NCI-H1092 (cell line): Measurements from ENCODE around the gene DMRT3.

ENCODE experiments used
- DNase-seq: peaks from one replicate; lab custom pipeline; 2025; lab: John Stamatoyannopoulos, UW

DMRT3 gene, protein sequence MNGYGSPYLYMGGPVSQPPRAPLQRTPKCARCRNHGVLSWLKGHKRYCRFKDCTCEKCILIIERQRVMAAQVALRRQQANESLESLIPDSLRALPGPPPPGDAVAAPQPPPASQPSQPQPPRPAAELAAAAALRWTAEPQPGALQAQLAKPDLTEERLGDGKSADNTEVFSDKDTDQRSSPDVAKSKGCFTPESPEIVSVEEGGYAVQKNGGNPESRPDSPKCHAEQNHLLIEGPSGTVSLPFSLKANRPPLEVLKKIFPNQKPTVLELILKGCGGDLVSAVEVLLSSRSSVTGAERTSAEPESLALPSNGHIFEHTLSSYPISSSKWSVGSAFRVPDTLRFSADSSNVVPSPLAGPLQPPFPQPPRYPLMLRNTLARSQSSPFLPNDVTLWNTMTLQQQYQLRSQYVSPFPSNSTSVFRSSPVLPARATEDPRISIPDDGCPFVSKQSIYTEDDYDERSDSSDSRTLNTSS

GRCh38 chr9:976258-976942, at the start of gene DMRT3:
Gene DMRT3, plus strand, starts transcription at chr9:976655. Its CDS starts 347 bp downstream, at chr9:977002.
- no peak for DNase-seq

DNA sequence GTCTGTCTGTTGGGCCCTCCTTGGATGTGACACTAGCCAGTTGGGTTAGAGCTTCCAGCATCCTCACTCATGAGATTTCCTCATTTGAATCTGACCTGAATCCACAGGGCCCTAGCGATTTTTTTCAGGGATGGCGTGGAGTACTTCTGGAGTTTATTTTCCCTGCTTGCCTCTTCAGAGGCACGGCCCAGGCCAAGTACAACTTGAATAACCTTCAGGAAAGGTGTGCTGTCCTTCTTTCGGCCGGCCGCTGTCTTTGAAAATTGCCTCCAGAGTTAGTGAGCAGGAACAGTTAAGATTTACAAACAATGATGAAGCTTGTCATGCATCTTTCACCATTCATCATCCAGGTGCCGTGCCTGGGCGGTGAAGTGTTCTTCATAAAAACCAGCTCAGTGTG, 49.5 kb upstream of the DMRT3 start:
- DNase-seq, result no peak

- no peak for DNase-seq
These were observed 48.0 kb upstream of the DMRT3 start for GRCh38 chr9:928363-929042.

GRCh38 chr9:929719-930118, 46.7 kb upstream of the DMRT3 start:
- no peak for DNase-seq

GRCh38 chr9:933356-933755, 43.1 kb upstream of the DMRT3 start:
- DNase-seq, result no peak

DNA sequence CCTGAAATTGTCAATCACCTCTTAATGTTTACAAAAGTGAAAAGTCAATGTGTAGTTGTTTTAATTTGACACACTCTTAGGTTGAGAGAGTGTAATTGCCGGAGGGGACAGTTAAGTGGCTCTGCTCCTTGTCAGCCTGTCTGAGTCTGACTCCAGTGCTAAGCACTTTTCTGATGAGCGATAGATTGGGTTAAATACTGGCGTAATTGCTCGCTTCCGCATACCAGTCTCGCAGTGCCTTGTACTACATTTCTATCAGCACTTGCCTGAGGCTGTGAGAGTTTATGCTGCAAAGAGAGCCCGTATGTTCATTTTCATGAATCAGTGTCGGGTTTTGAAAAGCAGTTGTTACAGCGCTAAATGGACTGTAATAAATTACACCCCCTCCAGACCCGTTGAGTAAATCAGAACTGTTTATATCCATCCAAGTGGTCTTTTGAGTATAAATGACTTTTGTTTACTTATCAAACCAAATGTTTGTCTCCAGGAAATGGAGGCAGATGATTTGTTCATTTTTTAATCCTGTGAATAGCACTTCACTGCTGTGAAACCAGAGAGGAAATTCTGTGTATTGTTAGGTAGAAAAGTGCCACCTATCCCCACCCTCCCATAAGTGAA, 41.0 kb upstream of the DMRT3 start:
- DNase-seq, result no peak

DNA sequence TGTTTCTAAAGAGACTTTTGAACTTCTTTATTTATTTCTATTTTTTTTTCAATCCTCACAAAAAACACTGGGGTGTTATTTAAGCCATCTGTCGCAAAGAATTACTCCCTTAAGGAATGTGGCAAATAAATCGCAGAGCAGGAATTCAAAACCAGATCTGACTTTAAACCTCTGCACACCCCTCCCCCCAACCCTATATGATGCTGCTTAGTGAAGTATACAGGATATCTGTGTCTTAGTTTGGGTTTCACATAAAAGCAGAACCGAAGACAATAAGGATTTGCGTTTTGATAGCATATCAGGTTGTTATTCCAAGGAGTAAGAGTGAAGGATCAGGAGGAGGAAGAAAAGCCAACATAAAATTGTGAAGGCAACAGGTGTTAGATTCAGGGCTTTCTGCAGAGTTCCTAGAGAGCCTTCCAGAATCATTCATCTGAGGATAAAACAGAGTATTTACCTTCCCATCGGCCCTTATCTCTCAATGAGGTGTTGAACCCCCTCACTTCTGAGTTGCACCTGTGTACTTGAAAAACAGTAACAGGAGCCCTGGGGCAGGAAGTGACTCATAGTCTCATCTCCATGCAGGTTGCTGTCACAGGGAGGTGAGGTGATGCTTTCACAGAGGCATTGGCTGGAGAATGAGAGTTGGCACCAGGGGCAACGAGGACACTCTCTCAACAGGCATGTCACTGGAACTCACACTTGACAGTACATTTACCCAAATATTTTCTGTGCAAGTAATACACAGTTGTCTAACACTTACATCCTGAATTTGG, 33.5 kb upstream of the DMRT3 start:
- no peak for DNase-seq

DNA sequence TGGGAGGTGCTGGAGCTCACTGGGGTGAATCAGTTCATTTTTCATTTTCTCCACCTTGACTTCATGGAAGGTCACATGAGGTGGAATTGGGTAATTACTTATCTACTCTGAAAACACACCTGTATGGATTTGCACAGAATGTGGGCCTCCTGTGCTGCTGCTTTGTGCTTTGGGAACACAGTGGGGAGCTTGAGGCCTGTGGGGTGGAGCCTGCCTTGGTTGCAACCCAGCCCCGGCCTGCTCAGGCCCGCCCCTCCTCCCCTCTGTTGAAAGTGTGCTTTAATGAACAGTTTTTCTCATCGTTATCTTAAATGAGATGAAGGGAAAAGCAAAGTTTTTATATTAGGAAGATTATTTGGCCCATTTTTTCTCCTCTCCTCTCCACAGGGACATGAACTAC, 28.5 kb upstream of the DMRT3 start:
- no peak for DNase-seq

DNA sequence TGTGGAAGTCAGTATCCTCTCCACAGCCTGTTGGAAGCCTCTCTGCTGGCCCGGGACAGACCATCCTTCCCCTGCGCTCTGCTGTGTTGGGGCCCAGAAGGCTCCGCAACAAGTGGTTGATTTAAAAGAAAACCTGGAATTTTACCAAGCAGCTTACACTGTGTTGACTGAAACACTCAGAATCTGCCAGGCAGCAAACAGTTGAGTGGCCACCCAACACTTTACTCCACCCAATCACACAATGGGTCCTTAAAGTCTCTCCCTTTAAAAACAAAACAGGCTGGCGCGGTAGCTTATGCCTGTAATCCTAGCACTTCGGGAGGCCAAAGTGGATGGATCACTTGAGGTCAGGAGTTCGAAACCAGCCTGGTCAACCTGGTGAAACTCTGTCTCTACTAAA, 28.0 kb upstream of the DMRT3 start:
- no peak for DNase-seq

- DNase-seq, result no peak
These were observed 26.3 kb upstream of the DMRT3 start for GRCh38 chr9:950139-950538.

- DNase-seq, result no peak
These were observed 23.9 kb upstream of the DMRT3 start for GRCh38 chr9:952546-952945.

- DNase-seq, result no peak
These were observed 17.4 kb upstream of the DMRT3 start for GRCh38 chr9:959105-959504.

GRCh38 chr9:959914-960313, 16.5 kb upstream of the DMRT3 start:
- DNase-seq, result no peak

GRCh38 chr9:962023-962422, 14.4 kb upstream of the DMRT3 start:
- DNase-seq, result no peak

DNA sequence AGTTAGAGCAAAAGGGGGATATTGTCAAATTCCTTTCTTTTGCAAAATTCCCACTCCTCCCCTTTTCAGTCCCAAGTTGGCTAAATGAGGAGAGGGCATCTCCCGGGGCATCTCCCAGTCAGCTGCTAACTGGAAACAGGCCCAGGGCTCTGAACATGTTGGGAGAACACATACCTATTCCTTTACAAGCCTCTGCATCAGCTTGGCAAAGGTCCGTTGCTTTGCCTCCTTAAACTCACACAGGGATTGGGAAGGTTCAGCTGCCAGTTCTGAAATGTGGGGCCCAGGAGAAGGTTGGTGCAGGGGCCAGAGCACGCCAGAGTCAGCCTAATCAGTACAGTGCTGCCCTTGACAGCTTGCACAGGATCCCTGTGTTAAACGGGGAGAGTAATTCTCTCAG, 11.0 kb upstream of the DMRT3 start:
- DNase-seq, result no peak

GRCh38 chr9:966870-967269, 9.6 kb upstream of the DMRT3 start:
- DNase-seq, result no peak

DNA sequence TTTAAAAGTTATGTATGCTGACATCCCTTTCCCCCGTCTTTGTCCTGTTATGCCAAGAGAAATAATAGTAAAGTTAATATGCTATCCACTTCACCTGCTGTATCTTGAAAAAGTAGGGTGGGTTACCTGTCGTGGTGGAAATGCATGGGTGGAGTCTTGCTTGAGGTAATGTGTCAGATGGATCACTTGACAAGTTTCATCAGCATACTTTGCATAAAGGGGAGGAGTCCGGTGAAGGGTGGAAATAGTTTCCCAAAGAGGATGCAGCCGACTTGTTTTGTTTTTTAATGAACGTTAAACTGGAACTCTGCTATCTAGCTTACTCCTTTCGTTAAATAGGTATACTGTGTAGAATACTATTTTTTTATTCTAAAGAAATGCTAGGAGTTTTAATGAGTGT, 9.0 kb upstream of the DMRT3 start:
- no peak for DNase-seq

GRCh38 chr9:967903-968641, 8.4 kb upstream of the DMRT3 start:
- no peak for DNase-seq

DNA sequence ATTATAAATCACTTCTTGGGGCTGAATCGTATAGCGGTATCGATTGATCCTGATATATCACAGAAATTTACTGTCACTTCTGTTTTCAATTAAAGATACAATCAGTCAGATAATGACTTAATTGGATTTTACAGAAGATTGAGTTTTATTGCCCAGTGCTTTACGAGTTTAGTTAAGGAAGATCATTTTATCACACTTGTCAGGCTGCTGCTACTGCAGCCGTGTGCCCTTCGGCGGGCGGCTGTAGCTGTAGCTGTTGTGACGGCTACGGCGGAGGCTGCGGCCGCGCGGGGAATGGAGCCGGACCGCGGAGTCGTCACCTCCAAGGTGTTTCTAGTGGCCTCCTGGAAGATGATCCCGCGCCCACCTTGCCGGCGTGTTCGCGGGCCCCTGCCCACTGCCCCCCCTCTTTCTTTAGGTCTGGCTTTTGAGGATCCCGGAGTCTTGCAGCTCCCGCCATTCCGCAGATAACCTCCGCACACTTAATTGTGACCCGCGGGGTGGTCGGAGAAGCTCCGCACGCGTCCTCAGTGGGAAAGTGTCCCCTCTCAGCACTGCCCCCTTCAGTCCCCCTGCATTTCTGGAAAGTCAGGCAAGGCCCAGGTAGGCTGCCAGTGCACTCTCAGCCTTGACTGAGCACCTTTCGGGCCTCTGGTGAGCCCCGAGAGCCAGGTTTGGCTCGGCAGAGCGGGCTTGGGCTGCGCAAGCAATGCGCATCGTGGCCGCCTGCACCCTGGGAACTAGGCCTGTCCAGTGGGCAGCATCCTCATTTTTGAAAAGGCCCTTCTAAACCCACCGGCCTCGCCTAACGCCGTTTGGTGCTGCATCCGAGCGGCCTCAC, 6.9 kb upstream of the DMRT3 start:
- DNase-seq, result no peak
